OCI-LY7 (cell line): ENCODE results near the gene SAMM50. TPM values are rescaled to one million over a fixed set of nuclear protein-coding genes. Genes with fewer than 3 reads are reported as not detected.

ENCODE experiments used
- BruUV-seq: library from RNA; stranded (reverse); fragments of 400-500 nt; replicated peaks from 2 replicates; lab custom pipeline; 2021; lab: Mats Ljungman, UMichigan
- CTCF ChIA-PET: fragments of 300-600 bp; sonication (Branson Sonifier 250); formaldehyde crosslinking; loops from one replicate; lab custom pipeline; 2022; ENCODE audit warnings: antibody characterized with exemption; ENCODE audit not compliant: unreplicated experiment; lab: Charles Lee
- POLR2A ChIA-PET: fragments of 300-600 bp; sonication (Branson Sonifier 250); formaldehyde crosslinking; loops from one replicate; lab custom pipeline; 2022; ENCODE audit warnings: antibody characterized with exemption; lab: Charles Lee
- DNase-seq: peaks from one replicate; pipeline ENCODE4 v3.0.0-alpha.2; 2015; ENCODE audit warnings: low spot score
- H2AFZ ChIP-seq: fragments of 200-600 bp; sonication (generic), shearing (Covaris generic); 2 replicates; pipeline ENCODE4 v1.6.1; 2014; ENCODE audit warnings: mild to moderate bottlenecking, antibody characterized with exemption, low read length, moderate library complexity
- H3K27ac ChIP-seq: fragments of 200-600 bp; sonication (generic); 2 replicates; pipeline ENCODE4 v1.5.1; 2014; ENCODE audit warnings: mixed run types, low read depth, mild to moderate bottlenecking, moderate library complexity, low read length, inconsistent platforms; ENCODE audit not compliant: poor library complexity, severe bottlenecking
- H3K36me3 ChIP-seq: fragments of 200-600 bp; sonication (generic); 2 replicates; pipeline ENCODE4 v1.6.1; 2014; ENCODE audit warnings: mild to moderate bottlenecking, antibody characterized with exemption, low read length, moderate library complexity, mixed read lengths; ENCODE audit not compliant: insufficient read depth
- H3K4me1 ChIP-seq: fragments of 200-600 bp; sonication (generic); 2 replicates; pipeline ENCODE4 v1.5.1; 2014; ENCODE audit warnings: mild to moderate bottlenecking, low read length; ENCODE audit not compliant: insufficient read depth, poor library complexity, severe bottlenecking
- H3K4me2 ChIP-seq: fragments of 200-600 bp; sonication (generic); 2 replicates; pipeline ENCODE4 v1.6.1; 2014; ENCODE audit warnings: mild to moderate bottlenecking, low read length
- H3K4me3 ChIP-seq: fragments of 200-600 bp; sonication (generic); 2 replicates; pipeline ENCODE4 v1.5.1; 2014; ENCODE audit warnings: mild to moderate bottlenecking, low read depth, low read length; ENCODE audit not compliant: poor library complexity, severe bottlenecking
- H3K79me2 ChIP-seq: fragments of 200-600 bp; sonication (generic); 2 replicates; pipeline ENCODE4 v1.6.1; 2016; ENCODE audit warnings: low read depth, mild to moderate bottlenecking, low read length, moderate library complexity, mixed read lengths; ENCODE audit not compliant: insufficient read depth
- H3K9me2 ChIP-seq: fragments of 200-600 bp; sonication (generic); 2 replicates; pipeline ENCODE4 v1.6.1; 2016; ENCODE audit warnings: mild to moderate bottlenecking, low read length, mixed read lengths; ENCODE audit not compliant: insufficient read depth
- H3K9me3 ChIP-seq: fragments of 200-600 bp; sonication (generic); 2 replicates; pipeline ENCODE4 v1.6.1; 2014; ENCODE audit warnings: mild to moderate bottlenecking, mixed run types, low read length, mixed read lengths
- H4K20me1 ChIP-seq: fragments of 200-600 bp; sonication (generic); 2 replicates; pipeline ENCODE4 v1.6.1; 2014; ENCODE audit warnings: mild to moderate bottlenecking, antibody characterized with exemption, low read length, moderate library complexity, mixed read lengths; ENCODE audit not compliant: insufficient read depth
- EZH2phosphoT487 ChIP-seq: fragments of 200-600 bp; sonication (generic); IDR thresholded peaks from 2 replicates; pipeline ENCODE4 v1.6.1; 2018; ENCODE audit warnings: low read depth, borderline replicate concordance, mild to moderate bottlenecking, mixed run types, antibody characterized with exemption, low read length, moderate library complexity, mixed read lengths
- intact Hi-C: fragments of 100-400 bp; cut with micrococcal nuclease; formaldehyde crosslinking; loops from one replicate; pipeline ENCODE4 v1.10.0; 2022; ENCODE audit not compliant: unreplicated experiment
- total RNA-seq, 2 experiments: library from RNA; depleted of rRNA in 1 of 2; stranded (reverse); fragments of >200 nt in 1 of 2; shearing (Covaris generic) in 1 of 2; gene quantifications; 2 replicates each; pipeline ENCODE4 v1.2.3, GENCODE V29; 2014 to 2022
- TF ChIP-seq, protein P1 (sequence below): fragments of 200-600 bp; sonication (generic); conservative IDR thresholded peaks from 2 replicates; pipeline ENCODE4 v1.5.1; 2014; ENCODE audit warnings: mild to moderate bottlenecking, antibody characterized with exemption, low read length, moderate library complexity, mixed read lengths

Gene SAMM50
- total RNA-seq, 2 experiments from 2014 or later, result 34.6 to 72.9 TPM

DNA sequence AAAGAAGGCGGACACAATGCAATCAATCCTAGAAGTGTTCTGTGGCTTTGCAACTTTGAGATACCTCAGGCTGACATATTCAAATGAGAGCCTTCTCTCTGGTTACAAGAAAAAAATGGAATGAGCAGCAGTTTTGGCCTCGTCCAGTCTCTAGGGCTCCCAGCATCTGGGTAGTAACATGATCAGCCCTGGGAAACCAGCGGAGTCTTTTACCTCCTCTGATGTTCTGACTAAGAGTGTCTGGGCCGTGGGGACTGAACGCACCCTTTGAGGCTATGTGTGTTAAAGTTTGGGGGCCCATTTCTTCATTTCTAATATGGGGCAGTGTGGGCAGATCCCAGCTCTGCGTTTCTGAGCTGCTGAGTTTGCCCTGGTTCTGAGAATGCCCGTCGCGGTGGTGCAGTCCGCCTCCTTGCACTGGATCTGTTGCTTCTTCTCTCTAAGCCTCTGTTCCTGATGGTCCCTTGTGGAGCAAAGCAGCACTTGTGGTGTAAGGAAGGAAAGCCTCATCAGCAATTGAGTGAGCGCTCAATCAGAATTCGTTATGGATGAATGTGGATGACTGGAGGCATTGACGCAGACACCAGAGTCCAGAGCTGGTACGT, 77.0 kb downstream of the SAMM50 start:
- Histone ChIP-seq H3K27ac (no peak overlapping the region), H2AFZ (no peak overlapping the region), H3K79me2 (no peaks in the 10 kb centered on the region), H3K4me3 (no peak overlapping the region), H3K9me2 (no peaks in the 10 kb centered on the region), H3K36me3 (no peaks in the 10 kb centered on the region), H3K9me3 (no peaks in the 10 kb centered on the region), H4K20me1 (no peaks in the 10 kb centered on the region), H3K4me1 (peaks cover 4% of the 10 kb centered on the region), H3K4me2 (no peak overlapping the region)
- CTCF ChIA-PET, result interaction anchor here (1.1 kb wide), 1 partner anchor 49 kb away, joined by 6 read pairs; no protein-coding TSS in a partner anchor
- intact Hi-C loops, result no loop called here
- POLR2A ChIA-PET, result interaction anchor here (0.6 kb wide), 1 partner anchor 782 kb away, joined by 3 read pairs; no protein-coding TSS in a partner anchor
- no TSS peak for BruUV-seq
- DNase-seq, result no peak
- TF ChIP-seq EZH2phosphoT487, result no peak

DNA sequence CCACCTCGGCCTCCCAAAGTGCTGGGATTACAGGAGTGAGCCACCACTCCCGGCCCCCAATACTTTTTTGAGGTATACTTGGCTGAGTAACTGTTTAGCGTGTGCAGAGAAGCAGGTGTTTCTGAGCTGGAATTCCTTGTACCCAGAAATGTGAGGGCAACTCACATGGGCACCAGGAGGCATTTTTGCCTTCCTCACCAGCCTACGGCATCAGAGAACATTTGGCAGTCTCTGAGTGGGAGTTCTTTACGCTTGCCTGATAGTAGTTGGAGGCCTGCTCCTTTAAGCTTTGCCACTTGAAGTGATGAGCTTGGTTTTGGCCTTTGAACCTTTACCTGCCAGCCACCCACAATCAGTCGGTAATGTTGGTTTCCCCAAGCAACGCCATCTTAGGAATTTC, 78.0 kb downstream of the SAMM50 start:
- DNase-seq, result no peak
- Histone ChIP-seq H3K36me3 (no peaks in the 10 kb centered on the region), H3K4me2 (no peak overlapping the region), H3K4me3 (no peak overlapping the region), H3K9me2 (no peaks in the 10 kb centered on the region), H3K27ac (no peak overlapping the region), H4K20me1 (no peaks in the 10 kb centered on the region), H2AFZ (no peak overlapping the region), H3K79me2 (no peaks in the 10 kb centered on the region), H3K9me3 (no peaks in the 10 kb centered on the region), H3K4me1 (no peaks in the 10 kb centered on the region)
- intact Hi-C loops, result no loop called here
- no TSS peak for BruUV-seq
- ChIA-PET CTCF (interaction anchor here (1.1 kb wide), 1 partner anchor 48 kb away, joined by 6 read pairs; no protein-coding TSS in a partner anchor), POLR2A (no interaction called here)
- TF ChIP-seq, protein P1, sequence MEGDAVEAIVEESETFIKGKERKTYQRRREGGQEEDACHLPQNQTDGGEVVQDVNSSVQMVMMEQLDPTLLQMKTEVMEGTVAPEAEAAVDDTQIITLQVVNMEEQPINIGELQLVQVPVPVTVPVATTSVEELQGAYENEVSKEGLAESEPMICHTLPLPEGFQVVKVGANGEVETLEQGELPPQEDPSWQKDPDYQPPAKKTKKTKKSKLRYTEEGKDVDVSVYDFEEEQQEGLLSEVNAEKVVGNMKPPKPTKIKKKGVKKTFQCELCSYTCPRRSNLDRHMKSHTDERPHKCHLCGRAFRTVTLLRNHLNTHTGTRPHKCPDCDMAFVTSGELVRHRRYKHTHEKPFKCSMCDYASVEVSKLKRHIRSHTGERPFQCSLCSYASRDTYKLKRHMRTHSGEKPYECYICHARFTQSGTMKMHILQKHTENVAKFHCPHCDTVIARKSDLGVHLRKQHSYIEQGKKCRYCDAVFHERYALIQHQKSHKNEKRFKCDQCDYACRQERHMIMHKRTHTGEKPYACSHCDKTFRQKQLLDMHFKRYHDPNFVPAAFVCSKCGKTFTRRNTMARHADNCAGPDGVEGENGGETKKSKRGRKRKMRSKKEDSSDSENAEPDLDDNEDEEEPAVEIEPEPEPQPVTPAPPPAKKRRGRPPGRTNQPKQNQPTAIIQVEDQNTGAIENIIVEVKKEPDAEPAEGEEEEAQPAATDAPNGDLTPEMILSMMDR, result no peak
- TF ChIP-seq EZH2phosphoT487, result no peak

DNA sequence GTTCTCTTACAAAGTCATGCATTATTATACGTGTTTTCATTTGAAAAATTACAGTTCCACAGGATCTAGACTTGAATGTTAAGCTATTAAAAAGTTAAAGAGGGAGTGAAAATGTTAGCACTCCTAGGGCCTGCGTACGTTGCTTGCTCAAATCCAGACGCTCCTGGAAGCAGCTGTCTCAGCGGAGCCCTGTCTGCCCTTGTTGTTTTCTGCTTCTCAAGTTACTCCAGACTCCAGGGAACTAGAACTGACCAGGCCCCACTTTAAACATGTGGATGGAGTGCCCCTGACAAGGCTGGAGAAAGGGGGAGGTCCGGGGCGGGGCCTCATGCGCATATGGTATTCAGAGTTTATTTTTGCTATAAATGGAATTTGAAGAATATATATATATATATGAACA, 78.5 kb downstream of the SAMM50 start:
- DNase-seq, result no peak
- TF ChIP-seq, protein P1, result no peak
- TF ChIP-seq EZH2phosphoT487, result no peak
- no TSS peak for BruUV-seq
- no peak overlapping the region for H3K4me3 ChIP-seq
- H4K20me1 ChIP-seq, result no peaks in the 10 kb centered on the region
- no peaks in the 10 kb centered on the region for H3K4me1 ChIP-seq
- H2AFZ ChIP-seq, result no peak overlapping the region
- no peaks in the 10 kb centered on the region for H3K9me3 ChIP-seq
- no peak overlapping the region for H3K27ac ChIP-seq
- no peaks in the 10 kb centered on the region for H3K36me3 ChIP-seq
- H3K79me2 ChIP-seq, result no peaks in the 10 kb centered on the region
- ChIA-PET CTCF (no interaction called here), POLR2A (no interaction called here)
- no peaks in the 10 kb centered on the region for H3K9me2 ChIP-seq
- H3K4me2 ChIP-seq, result no peak overlapping the region
- intact Hi-C loops, result no loop called here
